HCT116 (cell line): ENCODE data around the gene ZNRF3.

ENCODE experiments used
- CEBPB ChIP-seq: IDR thresholded peaks from 2 replicates; pipeline ENCODE4 v1.6.1; 2012; ENCODE audit warnings: low read depth
- CTCF ChIP-seq, 3 experiments: fragments of 200-600 bp in 1 of 3; sonication (generic) in 1 of 3; IDR thresholded peaks in 2 of 3; conservative IDR thresholded peaks in 1 of 3; 2 replicates each; pipeline ENCODE4 v1.5.1; 2012 to 2017; ENCODE audit warnings: low read depth in 2 of 3, low read length in 2 of 3, antibody characterized with exemption in 1 of 3, borderline replicate concordance in 1 of 3, control low read depth in 1 of 3, mild to moderate bottlenecking in 1 of 3, mixed read lengths in 1 of 3, mixed run types in 1 of 3, moderate library complexity in 1 of 3; ENCODE audit not compliant: insufficient read depth in 1 of 3
- EZH2 ChIP-seq: fragments of 200-600 bp; sonication (generic); IDR thresholded peaks from 2 replicates; pipeline ENCODE4 v1.6.1; 2017; ENCODE audit warnings: antibody characterized with exemption, mixed run types
- POLR2A ChIP-seq: IDR thresholded peaks from 2 replicates; pipeline ENCODE4 v1.7.0; 2011; ENCODE audit warnings: borderline replicate concordance; ENCODE audit not compliant: insufficient read depth, insufficient read length; ENCODE audit errors: extremely low read depth
- POLR2AphosphoS5 ChIP-seq: IDR thresholded peaks from 2 replicates; pipeline ENCODE4 v1.6.1; 2011; ENCODE audit warnings: mild to moderate bottlenecking, low read depth, low read length, moderate library complexity
- SP1 ChIP-seq: IDR thresholded peaks from 2 replicates; pipeline ENCODE4 v1.6.1; 2012; ENCODE audit warnings: low read depth
- TCF7L2 ChIP-seq: IDR thresholded peaks from 2 replicates; pipeline ENCODE4 v1.7.0; 2011; ENCODE audit warnings: borderline replicate concordance, inconsistent platforms; ENCODE audit not compliant: insufficient read depth, insufficient read length; ENCODE audit errors: extremely low read depth
- YY1 ChIP-seq: IDR thresholded peaks from 2 replicates; pipeline ENCODE4 v1.6.1; 2011; ENCODE audit warnings: low read length, low read depth, moderate library complexity, mild to moderate bottlenecking; ENCODE audit not compliant: insufficient replicate concordance; ENCODE audit errors: extremely low read depth
- ZBTB33 ChIP-seq: IDR thresholded peaks from 2 replicates; pipeline ENCODE4 v1.6.1; 2011; ENCODE audit warnings: mild to moderate bottlenecking, low read length, moderate library complexity; ENCODE audit not compliant: insufficient replicate concordance; ENCODE audit errors: extremely low read depth

GRCh38 chr22:29000641-29001040 lies 117.3 kb downstream of the ZNRF3 start:
- no peak for TF ChIP-seq CTCF (IDR thresholded peaks at IDR 0.05 in 2 of 3, conservative IDR thresholded peaks at IDR 0.05 in 1 of 3; ENCODE audit: borderline replicate concordance in 1 of 3, insufficient read depth in 1 of 3, low read depth in 2 of 3, low read length in 2 of 3)
- TF ChIP-seq YY1: no peak
- TF ChIP-seq POLR2AphosphoS5: no peak
- no peak for TF ChIP-seq POLR2A
- no peak for TF ChIP-seq CEBPB
- TF ChIP-seq EZH2: no peak
- no peak for TF ChIP-seq ZBTB33
- no peak for TF ChIP-seq SP1
- no peak for TF ChIP-seq TCF7L2
